H1 (cell line): ENCODE measurements around the gene SELENOS. TPM values are rescaled to one million over a fixed set of nuclear protein-coding genes. Genes with fewer than 3 reads are reported as not detected.
A peak's percentile ranks its signal among the peaks of the same experiment; 100 is the strongest.

Experiments used
- CTCF ChIA-PET: fragments of 300-600 bp; sonication (Branson Sonifier 250); formaldehyde crosslinking; loops from one replicate; lab custom pipeline; 2021; ENCODE audit not compliant: partially characterized antibody; lab: Charles Lee
- POLR2A ChIA-PET: fragments of 300-600 bp; sonication (Branson Sonifier 250); formaldehyde crosslinking; loops from one replicate; lab custom pipeline; 2021; ENCODE audit warnings: inconsistent platforms; ENCODE audit not compliant: partially characterized antibody; lab: Charles Lee
- DNase-seq, 2 experiments: peaks; one replicate each; pipeline versions ENCODE4 v3.0.0 to v3.0.0-alpha.2; 2010 to 2022; ENCODE audit warnings: low spot score in 2 of 2, low read depth in 1 of 2, mixed read lengths in 1 of 2
- FAIRE-seq: peaks from 2 replicates; lab custom pipeline; 2011; peaks lifted over from hg19 to GRCh38; lab: Jason Lieb, UNC
- H2AFZ ChIP-seq: 2 replicates; pipeline ENCODE4 v1.8.1; 2012; ENCODE audit warnings: low read length, inconsistent platforms
- H2AK5ac ChIP-seq: 2 replicates; pipeline ENCODE4 v1.6.1; 2013; ENCODE audit warnings: low read depth, low read length
- H2BK120ac ChIP-seq: replicated peaks from 2 replicates; pipeline ENCODE3; 2013; ENCODE audit warnings: low read depth, low read length, inconsistent platforms
- H2BK12ac ChIP-seq: 2 replicates; pipeline ENCODE4 v1.6.1; 2013; ENCODE audit warnings: low read depth, low read length
- H2BK15ac ChIP-seq: 2 replicates; pipeline ENCODE4 v1.6.1; 2013; ENCODE audit warnings: low read length
- H2BK20ac ChIP-seq: 2 replicates; pipeline ENCODE4 v1.6.1; 2013; ENCODE audit warnings: low read length
- H2BK5ac ChIP-seq: 2 replicates; pipeline ENCODE4 v1.6.1; 2013; ENCODE audit warnings: low read depth, low read length
- H3K14ac ChIP-seq: 2 replicates; pipeline ENCODE4 v1.6.1; 2013; ENCODE audit warnings: inconsistent platforms; ENCODE audit not compliant: insufficient read length
- H3K18ac ChIP-seq: 2 replicates; pipeline ENCODE4 v1.6.1; 2013; ENCODE audit warnings: low read length; ENCODE audit errors: extremely low read depth
- H3K23ac ChIP-seq: 2 replicates; pipeline ENCODE4 v1.6.1; 2013; ENCODE audit warnings: inconsistent platforms; ENCODE audit not compliant: insufficient read length
- H3K23me2 ChIP-seq: 2 replicates; pipeline ENCODE4 v1.6.1; 2013; ENCODE audit warnings: low read depth, low read length
- H3K27ac ChIP-seq: 2 replicates; pipeline ENCODE4 v1.6.1; 2011; ENCODE audit warnings: low read depth, low read length, inconsistent platforms
- H3K27me3 ChIP-seq, 4 experiments: replicated peaks in 1 of 4; 1 replicate in 1 of 4; 2 replicates in 3 of 4; pipeline versions ENCODE4 v1.6.1 to v1.8.1; 2011 to 2013; ENCODE audit warnings: low read length in 3 of 4, mild to moderate bottlenecking in 3 of 4, inconsistent platforms in 2 of 4, mixed read lengths in 2 of 4, moderate library complexity in 1 of 4; ENCODE audit not compliant: control insufficient read depth in 3 of 4, insufficient read depth in 3 of 4; ENCODE audit errors: extremely low read depth in 1 of 4
- H3K36me3 ChIP-seq, 4 experiments: 2 replicates each; pipeline versions ENCODE4 v1.6.1 to v1.8.1; 2011 to 2013; ENCODE audit warnings: mild to moderate bottlenecking in 4 of 4, low read length in 3 of 4, moderate library complexity in 2 of 4, control low read depth in 1 of 4, inconsistent platforms in 1 of 4; ENCODE audit not compliant: insufficient read depth in 4 of 4, control insufficient read depth in 2 of 4
- H3K4ac ChIP-seq: replicated peaks from 2 replicates; pipeline ENCODE3; 2013; ENCODE audit warnings: low read length, low read depth, mixed read lengths, inconsistent platforms; ENCODE audit not compliant: insufficient read length
- H3K4me1 ChIP-seq, 4 experiments: replicated peaks in 1 of 4; 1 replicate in 1 of 4; 2 replicates in 3 of 4; pipeline versions ENCODE4 v1.6.1 to v1.8.1; 2011 to 2013; ENCODE audit warnings: low read length in 3 of 4, inconsistent platforms in 2 of 4, mixed read lengths in 1 of 4; ENCODE audit not compliant: insufficient read depth in 4 of 4, control insufficient read depth in 3 of 4
- H3K4me2 ChIP-seq, 2 experiments: 2 replicates each; pipeline versions ENCODE4 v1.6.1 to v1.8.1; 2011 to 2013; ENCODE audit warnings: low read depth in 2 of 2, low read length in 2 of 2, control low read depth in 1 of 2, inconsistent platforms in 1 of 2, mild to moderate bottlenecking in 1 of 2; ENCODE audit not compliant: insufficient read depth in 1 of 2
- H3K4me3 ChIP-seq, 4 experiments: fragments of 200-600, 300-600 bp in 1 of 4; sonication (generic), shearing (Covaris generic), sonication (Bioruptor Twin) in 1 of 4; 2 replicates each; pipeline versions ENCODE4 v1.5.1 to v1.8.1; 2011 to 2016; ENCODE audit warnings: low read length in 4 of 4, low read depth in 3 of 4, control low read depth in 2 of 4, inconsistent platforms in 2 of 4, mild to moderate bottlenecking in 2 of 4, mixed read lengths in 1 of 4, moderate library complexity in 1 of 4; ENCODE audit not compliant: insufficient read depth in 2 of 4; ENCODE audit errors: extremely low read depth in 1 of 4
- H3K56ac ChIP-seq: replicated peaks from 2 replicates; pipeline ENCODE3; 2013; ENCODE audit warnings: low read depth, mild to moderate bottlenecking, mixed read lengths, low read length, inconsistent platforms; ENCODE audit not compliant: insufficient read length
- H3K79me1 ChIP-seq: 2 replicates; pipeline ENCODE4 v1.6.1; 2013; ENCODE audit warnings: low read depth, low read length, control low read depth
- H3K79me2 ChIP-seq, 2 experiments: 2 replicates each; pipeline versions ENCODE4 v1.6.1 to v1.8.1; 2012 to 2013; ENCODE audit warnings: low read length in 2 of 2, mild to moderate bottlenecking in 2 of 2, inconsistent platforms in 1 of 2; ENCODE audit not compliant: insufficient read depth in 2 of 2, control insufficient read depth in 1 of 2
- H3K9ac ChIP-seq, 4 experiments: replicated peaks in 1 of 4; 1 replicate in 1 of 4; 2 replicates in 3 of 4; pipeline versions ENCODE4 v1.6.1 to v1.8.1; 2011 to 2013; ENCODE audit warnings: low read depth in 3 of 4, low read length in 3 of 4, control low read depth in 2 of 4, mild to moderate bottlenecking in 2 of 4, moderate library complexity in 2 of 4, inconsistent platforms in 1 of 4; ENCODE audit errors: extremely low read depth in 1 of 4
- H3K9me3 ChIP-seq, 2 experiments: 2 replicates each; pipeline versions ENCODE4 v1.6.1 to v1.8.1; 2012 to 2013; ENCODE audit warnings: mild to moderate bottlenecking in 2 of 2, moderate library complexity in 2 of 2, control low read depth in 1 of 2, inconsistent platforms in 1 of 2, low read depth in 1 of 2, low read length in 1 of 2, mixed read lengths in 1 of 2; ENCODE audit not compliant: insufficient read depth in 2 of 2
- H4K20me1 ChIP-seq, 2 experiments: replicated peaks in 1 of 2; 2 replicates each; pipeline versions ENCODE3 to v1.8.1; 2011 to 2013; ENCODE audit warnings: inconsistent platforms in 2 of 2, low read length in 2 of 2, mild to moderate bottlenecking in 1 of 2; ENCODE audit not compliant: insufficient read depth in 2 of 2, control insufficient read depth in 1 of 2
- H4K5ac ChIP-seq: 2 replicates; pipeline ENCODE4 v1.6.1; 2013; ENCODE audit warnings: low read length, low read depth, mixed read lengths, inconsistent platforms; ENCODE audit not compliant: insufficient read length
- H4K8ac ChIP-seq: 2 replicates; pipeline ENCODE4 v1.8.0; 2013; ENCODE audit warnings: mild to moderate bottlenecking, moderate library complexity, low read length, inconsistent platforms; ENCODE audit not compliant: insufficient read depth; ENCODE audit errors: extremely low read depth
- H4K91ac ChIP-seq: replicated peaks from 2 replicates; pipeline ENCODE3; 2013; ENCODE audit warnings: low read length, mixed read lengths, inconsistent platforms; ENCODE audit not compliant: insufficient read length
- MAFK ChIP-seq: IDR thresholded peaks from 2 replicates; pipeline ENCODE4 v1.6.1; 2012; ENCODE audit warnings: low read depth, mild to moderate bottlenecking, improper control_type of control experiment, low read length
- TEAD4 ChIP-seq: IDR thresholded peaks from 2 replicates; pipeline ENCODE4 v1.6.1; 2012; ENCODE audit warnings: low read depth, low read length, inconsistent platforms, mixed read lengths
- WGBS, 2 experiments: shearing (Covaris generic) in 1 of 2; methylation state at CpG; one replicate each; pipeline versions ENCODE4 v1.1.6 to v1.1.7; 2013 to 2015; ENCODE audit warnings: low lambda C conversion rate in 2 of 2, mixed read lengths in 2 of 2, inconsistent platforms in 1 of 2, low coverage in 1 of 2, missing lambda C conversion rate in 1 of 2; ENCODE audit not compliant: insufficient replicate concordance in 2 of 2, insufficient coverage in 1 of 2, insufficient read length in 1 of 2; ENCODE audit errors: extremely low coverage in 1 of 2, missing lambda C conversion rate in 1 of 2; 5-methylcytosine and 5-hydroxymethylcytosine counted together
- polyA plus RNA-seq, 7 experiments: library from polyadenylated mRNA; depleted of rRNA in 3 of 7; stranded (reverse) in 5 of 7; unstranded in 2 of 7; fragments of >200 nt in 5 of 7; fragments of 200-250 nt in 2 of 7; gene quantifications; 1 replicate in 5 of 7; 2 replicates in 1 of 7; 4 replicates in 1 of 7; pipeline versions ENCODE4 v1.2.1 to v1.2.3, GENCODE V29; 2011 to 2013; ENCODE audit warnings: missing spikeins in 2 of 7, mixed read lengths in 2 of 7
- total RNA-seq: library from RNA; stranded (reverse); fragmentation: NEBNext Ultra II Directional; extraction: Animal tissue kit (Norgen Biotek cat#: 25700); gene quantifications from 2 replicates; pipeline ENCODE4 v1.2.1, GENCODE V29; 2021

SELENOS gene
- total and polyA plus RNA-seq, 2 of the 8 experiments (the other 6 are each of a cell fraction or from before 2014, with no cell fraction given) = 45.1 to 46.0 TPM

GRCh38 chr15:101242999-101243336 lies 34.3 kb downstream of the SELENOS start:
- Histone ChIP-seq H4K20me1 (peaks cover 33 to 42% of the 10 kb centered on the region in 2 experiments), H3K9ac (no peak overlapping the region)
- POLR2A ChIA-PET = interaction anchor here (0.7 to 2.9 kb wide), 2 partner anchors 10 to 22 kb away, joined by 3 to 18 read pairs; partner anchors contain the start of gene CHSY1

More at GRCh38 chr15:101242999-101243336, 34.3 kb downstream of the SELENOS start:
- Histone ChIP-seq H3K18ac (no peak overlapping the region), H2BK15ac (no peak overlapping the region), H3K79me1 (peaks cover 16% of the 10 kb centered on the region), H3K79me2 (peaks cover 59 to 100% of the 10 kb centered on the region in 2 experiments), H2AK5ac (no peak overlapping the region), H3K36me3 (peaks cover 0 to 2% (median under 1%) of the 10 kb centered on the region in 4 experiments; a peak in 1 of 8 replicates), H2AFZ (no peak overlapping the region), H3K4me1 (peaks cover 3 to 23% (median 12%) of the 10 kb centered on the region in 4 experiments; a peak in 5 of 7 replicates), H3K4me2 (no peak overlapping the region), H3K56ac (no peak overlapping the region), H3K4ac (no peak overlapping the region), H2BK120ac (no peak overlapping the region), H3K23me2 (no peaks in the 10 kb centered on the region), H3K23ac (no peak overlapping the region), H3K4me3 (no peak overlapping the region), H4K91ac (no peak overlapping the region), H3K14ac (no peak overlapping the region), H3K9me3 (no peaks in the 10 kb centered on the region), H2BK5ac (no peak overlapping the region), H4K8ac (no peak overlapping the region), H2BK20ac (no peak overlapping the region), H2BK12ac (no peak overlapping the region), H3K27me3 (no peaks in the 10 kb centered on the region), H3K27ac (no peak overlapping the region), H4K5ac (no peak overlapping the region)
- DNase-seq (no peak), FAIRE-seq (no peak)
- TF ChIP-seq TEAD4 = 0 out of 2 replicates have a peak, but pooled peaks have one; percentile 34
- TF ChIP-seq MAFK = no peak
- 86% methylated on average over 6 of the region's 6 CpGs; no CpG with 5 or more reads in 1 of the 2 experiments for WGBS, 2 experiments
- CTCF ChIA-PET = interaction anchor here (0.6 to 3.9 kb wide), 10 partner anchors 21 to 234 kb away, joined by 3 to 16 read pairs (median 4); no protein-coding TSS in a partner anchor
